Uterus (tissue), 2 donors: Measurements from ENCODE around the gene CDC42SE1.

Experiments used
- CTCF ChIP-seq, 4 experiments: fragments of 200-600 bp in 2 of 4; fragments of 450-650 bp in 2 of 4; sonication (generic) in 2 of 4; IDR thresholded peaks; one replicate each; pipeline ENCODE4 v1.5.1; 2016 to 2019; ENCODE audit warnings: antibody characterized with exemption in 4 of 4, mild to moderate bottlenecking in 2 of 4, moderate library complexity in 1 of 4
- POLR2A ChIP-seq, 2 donors: fragments of 450-650 bp; IDR thresholded peaks; one replicate each; pipeline ENCODE4 v1.6.1; 2016; ENCODE audit warnings: antibody characterized with exemption in 2 of 2, mild to moderate bottlenecking in 1 of 2, moderate library complexity in 1 of 2

- no peak for TF ChIP-seq POLR2A (IDR thresholded peaks at IDR 0.05)
- no peak for TF ChIP-seq CTCF (IDR thresholded peaks at IDR 0.05)
These were observed 53.6 kb downstream of the CDC42SE1 start for GRCh38 chr1:151005729-151006319.
